ENCODE data around the gene CHAMP1. TPM values are rescaled to one million over a fixed set of nuclear protein-coding genes. Genes with fewer than 3 reads are reported as not detected.

Gene CHAMP1, protein sequence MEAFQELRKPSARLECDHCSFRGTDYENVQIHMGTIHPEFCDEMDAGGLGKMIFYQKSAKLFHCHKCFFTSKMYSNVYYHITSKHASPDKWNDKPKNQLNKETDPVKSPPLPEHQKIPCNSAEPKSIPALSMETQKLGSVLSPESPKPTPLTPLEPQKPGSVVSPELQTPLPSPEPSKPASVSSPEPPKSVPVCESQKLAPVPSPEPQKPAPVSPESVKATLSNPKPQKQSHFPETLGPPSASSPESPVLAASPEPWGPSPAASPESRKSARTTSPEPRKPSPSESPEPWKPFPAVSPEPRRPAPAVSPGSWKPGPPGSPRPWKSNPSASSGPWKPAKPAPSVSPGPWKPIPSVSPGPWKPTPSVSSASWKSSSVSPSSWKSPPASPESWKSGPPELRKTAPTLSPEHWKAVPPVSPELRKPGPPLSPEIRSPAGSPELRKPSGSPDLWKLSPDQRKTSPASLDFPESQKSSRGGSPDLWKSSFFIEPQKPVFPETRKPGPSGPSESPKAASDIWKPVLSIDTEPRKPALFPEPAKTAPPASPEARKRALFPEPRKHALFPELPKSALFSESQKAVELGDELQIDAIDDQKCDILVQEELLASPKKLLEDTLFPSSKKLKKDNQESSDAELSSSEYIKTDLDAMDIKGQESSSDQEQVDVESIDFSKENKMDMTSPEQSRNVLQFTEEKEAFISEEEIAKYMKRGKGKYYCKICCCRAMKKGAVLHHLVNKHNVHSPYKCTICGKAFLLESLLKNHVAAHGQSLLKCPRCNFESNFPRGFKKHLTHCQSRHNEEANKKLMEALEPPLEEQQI
- total RNA-seq (10 to 100 TPM; 11.6 to 14.8 (median 13.0) TPM), polyA plus RNA-seq (10 to 100 TPM in 1 of 3 donors, 1 to 10 TPM in 2; 4.7 to 11.7 (median 9.6) TPM)
- long read RNA-seq, donor 1, partial matches to known transcripts, result 0 of 1 reads
- long read RNA-seq, donor 1, other reads (novel, unspliced or antisense), result 1 of 1 reads
- long read RNA-seq, donor 2, partial matches to known transcripts, result 0 of 5 reads
- long read RNA-seq, donor 2, other reads (novel, unspliced or antisense), result 3 of 5 reads

DNA sequence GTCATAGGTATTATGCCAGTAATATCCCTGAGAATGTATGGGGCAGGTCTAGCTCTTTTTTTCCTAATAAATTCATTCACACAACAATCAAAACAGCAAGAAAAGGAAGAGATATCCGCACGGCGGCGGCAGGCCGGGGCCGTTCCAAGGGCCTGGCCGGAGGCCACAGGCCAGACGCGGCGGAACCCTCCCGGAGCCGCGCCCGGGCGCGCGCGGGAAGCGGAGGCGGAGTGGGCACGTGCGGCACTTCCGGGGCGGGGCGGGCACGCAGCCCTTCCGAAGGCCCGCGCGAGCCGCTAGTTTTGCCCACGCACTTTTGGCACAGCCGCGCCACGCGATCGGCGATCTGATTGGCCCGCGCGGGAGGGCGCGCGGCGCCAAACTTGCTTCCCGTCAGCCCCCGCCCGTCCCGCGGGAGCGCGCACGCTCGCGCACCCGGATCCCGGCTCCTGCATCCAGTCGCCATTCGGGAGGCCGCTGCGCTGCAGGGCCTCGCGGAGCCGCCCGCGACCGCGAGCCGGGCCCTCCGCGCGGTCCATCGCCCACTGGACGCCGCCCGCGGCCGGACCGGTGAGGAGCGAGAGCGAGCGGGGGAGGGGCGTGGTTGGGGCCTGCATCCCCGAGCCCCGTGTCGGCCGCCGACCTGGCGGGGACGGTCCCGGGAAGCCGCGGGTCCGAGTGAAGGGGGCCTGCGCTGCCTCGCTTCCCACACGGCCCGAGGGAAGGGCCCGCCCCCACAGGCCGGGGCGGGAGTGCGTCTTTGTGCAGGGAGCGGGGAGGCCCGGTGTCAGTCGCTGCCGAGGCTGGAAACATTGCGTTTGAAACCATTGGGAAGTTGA, at the start of gene CHAMP1:
CHAMP1 (plus strand) TSS at position 430 of the 839 bp plus-strand sequence. CDS start 9,340 bp downstream, outside the sequence.
- Histone ChIP-seq H3K27me3 (ENCODE audit: insufficient read depth in 3 of 3, low read length in 2 of 3) (no peaks in the 10 kb centered on the region), H3K9me3 (no peaks in the 10 kb centered on the region), H3K27ac (peak within 1 kb of the TSS; percentile 95), H3K4me3 (peak within 1 kb of the TSS; percentile 89), H3K36me3 (ENCODE audit: insufficient read depth in 1 of 2, low read depth in 1 of 2) (no peaks in the 10 kb centered on the region), H3K4me1 (peaks cover 45% of the 10 kb centered on the region)
- peak; percentile 94 to 97 (median 96) for ATAC-seq
- 0 to 1% (median 0%) methylated on average over 75 to 107 of the region's 107 CpGs for WGBS, 3 donors
- peak; percentile 98 to 99 for DNase-seq
- intact Hi-C loops (cut with DNase I), result no loop called here
- no peak for TF ChIP-seq CTCF (IDR thresholded peaks at IDR 0.05)

- ATAC-seq, result no peak
- DNase-seq, result no peak
- no peak overlapping the region for H3K27ac ChIP-seq
- H3K4me1 ChIP-seq, result no peaks in the 10 kb centered on the region
- H3K27me3 ChIP-seq (ENCODE audit: insufficient read depth in 3 of 3, low read length in 2 of 3), result no peaks in the 10 kb centered on the region
- no peaks in the 10 kb centered on the region for H3K9me3 ChIP-seq
- intact Hi-C loops (cut with DNase I), result no loop called here
- WGBS, 3 donors, result 94 to 96% (median 95%) methylated on average over 8 of the region's 8 CpGs
- H3K36me3 ChIP-seq (ENCODE audit: insufficient read depth in 1 of 2, low read depth in 1 of 2), result peaks cover 12 to 100% of the 10 kb centered on the region in 2 donors
- TF ChIP-seq CTCF (IDR thresholded peaks at IDR 0.05), result no peak
- H3K4me3 ChIP-seq, result no peak overlapping the region
Measured at GRCh38 chr13:114264886-114265611, 49.3 kb upstream of the CHAMP1 start.

DNA sequence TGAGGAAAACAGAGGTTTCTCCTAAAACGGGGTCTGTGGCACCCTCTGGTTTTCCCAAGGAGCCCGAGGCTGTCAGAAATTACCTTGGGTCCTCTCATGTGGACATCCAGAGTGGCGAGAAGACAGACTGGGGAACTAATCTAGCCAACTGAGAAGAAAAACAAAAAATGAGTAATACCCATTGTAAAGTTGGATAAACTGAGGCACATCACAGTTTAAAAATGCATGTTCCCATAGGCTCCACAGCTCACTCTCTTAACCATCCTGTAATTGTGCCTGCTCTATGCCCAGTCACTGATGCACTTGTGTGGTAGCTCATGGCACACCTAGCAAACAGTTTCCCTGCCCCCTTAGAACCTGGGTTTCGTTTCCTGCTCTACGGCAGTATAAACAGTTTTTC, 48.1 kb upstream of the CHAMP1 start:
- Histone ChIP-seq H3K4me1 (no peaks in the 10 kb centered on the region), H3K36me3 (ENCODE audit: insufficient read depth in 1 of 2, low read depth in 1 of 2) (peaks cover 8 to 96% of the 10 kb centered on the region in 2 donors), H3K9me3 (no peaks in the 10 kb centered on the region), H3K27ac (no peak overlapping the region), H3K4me3 (no peak overlapping the region), H3K27me3 (ENCODE audit: insufficient read depth in 3 of 3, low read length in 2 of 3) (no peaks in the 10 kb centered on the region)
- no peak for ATAC-seq
- intact Hi-C loops (cut with DNase I), result no loop called here
- DNase-seq, result no peak
- no peak for TF ChIP-seq CTCF (IDR thresholded peaks at IDR 0.05)
- WGBS, 3 donors, result 97 to 98% (median 97%) methylated on average over 5 of the region's 5 CpGs
